H1 (cell line): ENCODE measurements around the gene WRAP53. TPM values are rescaled to one million over a fixed set of nuclear protein-coding genes. Genes with fewer than 3 reads are reported as not detected.

ENCODE experiments used
- HDAC6 ChIP-seq: IDR thresholded peaks from one replicate; pipeline ENCODE4 v1.7.1; 2012; ENCODE audit warnings: low read depth, mild to moderate bottlenecking, inconsistent platforms, low read length, moderate library complexity
- polyA plus RNA-seq, 7 experiments: library from polyadenylated mRNA; depleted of rRNA in 3 of 7; stranded (reverse) in 5 of 7; unstranded in 2 of 7; fragments of >200 nt in 5 of 7; fragments of 200-250 nt in 2 of 7; gene quantifications; 1 replicate in 5 of 7; 2 replicates in 1 of 7; 4 replicates in 1 of 7; pipeline versions ENCODE4 v1.2.1 to v1.2.3, GENCODE V29; 2011 to 2013; ENCODE audit warnings: missing spikeins in 2 of 7, mixed read lengths in 2 of 7
- total RNA-seq: library from RNA; stranded (reverse); fragmentation: NEBNext Ultra II Directional; extraction: Animal tissue kit (Norgen Biotek cat#: 25700); gene quantifications from 2 replicates; pipeline ENCODE4 v1.2.1, GENCODE V29; 2021

WRAP53 gene
- total and polyA plus RNA-seq, 2 of the 8 experiments (the other 6 are each of a cell fraction or from before 2014, with no cell fraction given) = 29.2 to 30.1 TPM

DNA sequence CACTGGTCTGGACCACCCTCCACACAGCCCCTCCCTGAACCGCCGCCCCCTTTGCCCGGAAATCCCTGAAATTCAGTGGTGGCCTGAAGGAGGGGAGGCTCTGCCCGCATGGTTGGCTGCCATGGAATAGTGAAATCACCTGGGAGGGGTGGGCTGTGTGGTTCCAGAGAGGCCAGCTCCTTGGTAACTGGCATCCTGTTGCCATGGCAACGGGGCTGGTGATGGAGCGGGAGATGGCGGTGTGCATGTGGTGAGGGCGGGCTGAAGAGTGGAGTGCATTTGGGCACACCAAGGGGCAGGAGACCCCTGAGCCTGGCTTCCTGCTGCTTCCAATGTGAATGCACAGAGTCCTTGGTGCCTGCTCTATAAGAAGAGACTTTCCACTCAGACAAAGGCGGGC is 19.2 kb downstream of the WRAP53 start (continued):
- no peak for TF ChIP-seq HDAC6
